Activated B cell treated with CpG ODN at 0.5 μM for 24 hours (primary cell): Measurements from ENCODE around the gene EXOSC2. TPM values are rescaled to one million over a fixed set of nuclear protein-coding genes. Genes with fewer than 3 reads are reported as not detected.
A peak's percentile ranks its signal among the peaks of the same experiment; 100 is the strongest.

Source experiments
- ATAC-seq: fragments of 200-7000 bp; cut with Tn5 transposase; one replicate; pipeline ENCODE4 v1.10.0; 2021; ENCODE audit warnings: low read depth, mild to moderate bottlenecking, moderate library complexity
- CTCF ChIA-PET: fragments of 350-600 bp; sonication (Branson Sonifier 250); formaldehyde crosslinking; loops from one replicate; lab custom pipeline; 2021; ENCODE audit warnings: antibody characterized with exemption; lab: Charles Lee
- POLR2A ChIA-PET: fragments of 350-600 bp; sonication (Branson Sonifier 250); formaldehyde crosslinking; loops from one replicate; lab custom pipeline; 2021; ENCODE audit warnings: antibody characterized with exemption; lab: Charles Lee
- DNase-seq: peaks from one replicate; pipeline ENCODE4 v3.0.0; 2022
- H3K27ac Mint-ChIP-seq: one replicate; pipeline ENCODE4 v1.8.0; 2020; ENCODE audit warnings: mixed read lengths
- H3K27me3 Mint-ChIP-seq: one replicate; pipeline ENCODE4 v1.8.0; 2021; ENCODE audit warnings: mixed read lengths
- H3K36me3 Mint-ChIP-seq: one replicate; pipeline ENCODE4 v1.8.0; 2021; ENCODE audit warnings: low read depth, mixed read lengths
- H3K4me1 Mint-ChIP-seq: one replicate; pipeline ENCODE4 v1.8.0; 2021; ENCODE audit warnings: mixed read lengths
- H3K4me3 Mint-ChIP-seq: one replicate; pipeline ENCODE4 v1.8.0; 2020; ENCODE audit warnings: mild to moderate bottlenecking, mixed read lengths
- H3K9me3 Mint-ChIP-seq: one replicate; pipeline ENCODE4 v1.8.0; 2020; ENCODE audit warnings: mixed read lengths
- intact Hi-C: fragments of 100-400 bp; cut with micrococcal nuclease; formaldehyde crosslinking; loops from one replicate; pipeline ENCODE4 v1.15.1; 2024
- total RNA-seq: library from RNA; stranded (reverse); gene quantifications from 2 replicates; pipeline ENCODE4 v1.2.3, GENCODE V29; 2022
- TF ChIP-seq, protein P1 (sequence below): fragments of 200-600 bp; IDR thresholded peaks from one replicate; pipeline ENCODE4 v1.8.0; 2022; ENCODE audit warnings: antibody characterized with exemption, mild to moderate bottlenecking

EXOSC2 gene
- total RNA-seq, 1 donor from 2014 or later: 54.8 TPM

DNA sequence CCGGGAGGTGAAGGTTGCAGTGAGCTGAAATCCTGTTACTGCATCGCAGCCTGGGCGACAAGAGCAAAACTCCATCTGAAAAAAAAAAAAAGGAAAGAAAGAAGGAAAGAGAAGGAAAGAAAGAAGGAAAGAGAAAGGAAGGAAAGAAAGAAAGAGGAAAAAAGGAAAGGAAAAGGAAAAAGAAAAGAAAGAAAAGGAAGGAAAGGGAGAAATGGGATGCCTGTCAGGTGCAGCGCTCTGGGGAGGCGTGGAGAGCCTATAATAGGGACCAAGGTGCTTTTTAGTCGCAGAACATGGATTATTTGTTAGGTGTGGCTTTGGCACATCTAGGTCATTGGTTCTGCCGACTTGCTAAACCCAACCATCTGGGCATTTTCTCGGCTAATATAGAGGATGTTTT, 17.9 kb downstream of the EXOSC2 start:
- H3K9me3 Mint-ChIP-seq: no peaks in the 10 kb centered on the region
- ChIA-PET POLR2A (interaction anchor here (1.0 kb wide), 1 partner anchor 16 kb away, joined by 6 read pairs; no protein-coding TSS in a partner anchor), CTCF (interaction anchor here (1.0 kb wide), 1 partner anchor 11 kb away, joined by 5 read pairs; no protein-coding TSS in a partner anchor)
- H3K4me3 Mint-ChIP-seq: peak overlapping the region; percentile 38
- TF ChIP-seq, protein P1, sequence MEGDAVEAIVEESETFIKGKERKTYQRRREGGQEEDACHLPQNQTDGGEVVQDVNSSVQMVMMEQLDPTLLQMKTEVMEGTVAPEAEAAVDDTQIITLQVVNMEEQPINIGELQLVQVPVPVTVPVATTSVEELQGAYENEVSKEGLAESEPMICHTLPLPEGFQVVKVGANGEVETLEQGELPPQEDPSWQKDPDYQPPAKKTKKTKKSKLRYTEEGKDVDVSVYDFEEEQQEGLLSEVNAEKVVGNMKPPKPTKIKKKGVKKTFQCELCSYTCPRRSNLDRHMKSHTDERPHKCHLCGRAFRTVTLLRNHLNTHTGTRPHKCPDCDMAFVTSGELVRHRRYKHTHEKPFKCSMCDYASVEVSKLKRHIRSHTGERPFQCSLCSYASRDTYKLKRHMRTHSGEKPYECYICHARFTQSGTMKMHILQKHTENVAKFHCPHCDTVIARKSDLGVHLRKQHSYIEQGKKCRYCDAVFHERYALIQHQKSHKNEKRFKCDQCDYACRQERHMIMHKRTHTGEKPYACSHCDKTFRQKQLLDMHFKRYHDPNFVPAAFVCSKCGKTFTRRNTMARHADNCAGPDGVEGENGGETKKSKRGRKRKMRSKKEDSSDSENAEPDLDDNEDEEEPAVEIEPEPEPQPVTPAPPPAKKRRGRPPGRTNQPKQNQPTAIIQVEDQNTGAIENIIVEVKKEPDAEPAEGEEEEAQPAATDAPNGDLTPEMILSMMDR: no peak
- no peak overlapping the region for H3K27ac Mint-ChIP-seq
- peaks cover 34% of the 10 kb centered on the region for H3K4me1 Mint-ChIP-seq
- ATAC-seq (no peak), DNase-seq (no peak)
- intact Hi-C loops: no loop called here
- H3K36me3 Mint-ChIP-seq: peaks cover 5% of the 10 kb centered on the region
- no peaks in the 10 kb centered on the region for H3K27me3 Mint-ChIP-seq

DNA sequence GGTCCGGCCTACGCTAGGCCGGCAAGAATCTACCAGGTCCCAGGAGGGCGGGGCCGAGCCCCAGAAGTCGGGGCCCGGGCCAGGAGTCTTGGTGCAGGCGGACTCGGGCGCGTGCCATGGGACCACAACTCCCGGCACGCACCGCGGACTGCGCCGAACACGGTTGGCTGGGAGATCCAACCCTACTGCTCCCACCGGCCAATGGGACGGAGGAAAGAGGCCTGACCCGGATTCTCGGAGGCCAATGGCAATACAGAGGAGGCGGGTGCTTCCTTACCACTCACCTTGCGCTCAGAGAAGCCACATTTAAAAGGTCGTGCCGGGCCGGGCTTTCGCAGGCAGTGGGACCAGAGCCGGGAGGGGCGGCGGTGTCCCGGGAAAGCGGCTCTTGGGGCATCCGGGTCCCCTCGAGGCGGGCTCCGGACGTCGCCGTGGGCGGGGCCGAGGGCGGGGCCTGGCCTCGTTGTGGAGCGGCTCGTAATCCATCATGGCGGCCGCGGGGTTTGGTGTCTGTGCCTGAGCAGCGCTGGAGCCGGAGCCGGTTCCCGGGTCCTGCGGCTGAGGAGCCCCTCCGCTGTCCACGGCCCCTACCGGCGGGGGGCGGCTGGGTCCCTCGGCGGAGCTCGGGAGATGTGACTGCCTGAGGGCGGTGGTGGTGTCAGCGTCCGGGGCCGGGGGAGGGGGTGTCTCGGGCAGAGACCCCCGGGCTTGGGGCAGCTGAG, 19.1 kb downstream of the EXOSC2 start:
- Mint-ChIP-seq H3K4me1 (peaks cover 34% of the 10 kb centered on the region), H3K9me3 (no peaks in the 10 kb centered on the region), H3K27ac (peak overlapping the region; percentile 88), H3K27me3 (no peaks in the 10 kb centered on the region), H3K36me3 (peaks cover 3% of the 10 kb centered on the region), H3K4me3 (peak overlapping the region; percentile 90)
- ATAC-seq (peak; percentile 97), DNase-seq (peak; percentile 92)
- CTCF ChIA-PET: interaction anchor here (1.0 to 2.7 kb wide), 3 partner anchors 11 to 157 kb away, joined by 3 to 8 read pairs (median 3); no protein-coding TSS in a partner anchor
- intact Hi-C loops: loop anchor here (1.0 kb wide), 3 partner anchors 19 to 413 kb away; partner anchors contain the start of genes EXOSC2 and NUP214
- TF ChIP-seq, protein P1: no peak
- POLR2A ChIA-PET: interaction anchor here (0.5 to 1.7 kb wide), 4 partner anchors 19 to 722 kb away, joined by 3 to 9 read pairs (median 6); partner anchors contain the start of gene EXOSC2

DNA sequence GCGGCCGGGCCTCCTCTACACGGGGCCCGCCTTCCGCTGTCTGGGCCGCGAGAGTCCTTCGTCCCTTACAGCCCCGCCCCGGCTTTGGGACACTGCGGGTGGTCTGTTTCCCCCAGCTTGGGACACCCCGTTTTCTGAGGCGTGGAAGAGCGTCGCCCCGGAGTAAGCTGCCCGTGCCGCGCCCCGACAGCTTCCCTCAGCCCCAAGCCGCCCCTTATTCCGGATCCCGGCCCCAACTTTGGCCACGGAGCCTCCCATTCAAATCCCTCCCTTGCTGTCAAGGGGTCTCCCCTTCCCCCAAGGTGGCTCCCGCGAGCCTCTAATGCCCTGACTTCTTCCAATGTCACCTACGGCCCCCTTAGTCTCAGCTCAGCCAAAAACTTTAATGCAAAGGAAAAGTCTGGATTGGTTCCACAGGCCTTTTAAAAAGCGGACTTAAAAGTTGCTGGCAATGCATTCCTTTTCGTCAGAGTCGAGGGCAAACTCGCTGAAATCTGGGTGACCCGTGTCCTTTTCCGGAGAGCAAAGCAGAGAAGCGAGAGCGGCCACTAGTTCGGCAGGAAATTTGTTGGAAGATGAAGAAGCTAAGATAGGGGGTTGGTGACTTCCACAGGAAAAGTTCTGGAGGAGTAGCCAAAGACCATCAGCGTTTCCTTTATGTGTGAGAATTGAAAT, 19.8 kb downstream of the EXOSC2 start:
- intact Hi-C loops: no loop called here
- ChIA-PET CTCF (interaction anchor here (1.0 to 2.7 kb wide), 3 partner anchors 12 to 156 kb away, joined by 3 to 8 read pairs (median 3); no protein-coding TSS in a partner anchor), POLR2A (interaction anchor here (0.5 to 1.7 kb wide), 5 partner anchors 15 to 722 kb away, joined by 3 to 9 read pairs (median 4); partner anchors contain the start of gene EXOSC2)
- TF ChIP-seq, protein P1: no peak
- peak overlapping the region; percentile 74 for H3K27ac Mint-ChIP-seq
- ATAC-seq (no peak), DNase-seq (no peak)
- peaks cover 34% of the 10 kb centered on the region for H3K4me1 Mint-ChIP-seq
- H3K36me3 Mint-ChIP-seq: peaks cover 3% of the 10 kb centered on the region
- H3K27me3 Mint-ChIP-seq: no peaks in the 10 kb centered on the region
- no peaks in the 10 kb centered on the region for H3K9me3 Mint-ChIP-seq
- H3K4me3 Mint-ChIP-seq: peak overlapping the region; percentile 90

DNA sequence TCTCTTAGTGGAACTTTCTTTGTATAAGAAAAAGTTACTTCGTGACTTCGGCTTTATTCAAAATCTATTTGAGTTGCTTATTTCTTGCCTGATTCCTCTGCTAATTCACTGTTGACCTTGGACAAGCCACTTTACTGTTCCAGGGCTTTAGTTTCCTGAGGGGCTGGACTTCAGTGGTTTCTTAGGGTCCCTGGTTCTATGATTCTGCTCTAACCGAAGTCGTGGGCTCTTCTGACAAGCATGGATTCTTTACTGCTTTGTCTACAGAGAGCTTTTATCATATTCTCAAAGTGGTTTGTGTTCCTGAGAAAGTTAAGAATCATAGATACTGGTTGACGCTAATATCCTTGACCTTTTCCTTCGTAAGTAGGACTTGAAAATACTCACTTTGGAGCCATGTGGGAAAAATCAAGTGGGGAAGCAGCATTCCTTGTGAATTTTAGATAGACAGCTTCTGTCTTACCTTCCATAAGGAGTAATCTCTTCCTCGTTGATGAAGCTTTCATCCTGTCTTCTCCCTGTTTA, 21.1 kb downstream of the EXOSC2 start:
- intact Hi-C loops: no loop called here
- DNase-seq (no peak), ATAC-seq (no peak)
- TF ChIP-seq, protein P1: no peak
- Mint-ChIP-seq H3K4me3 (peak overlapping the region; percentile 90), H3K36me3 (peaks cover 7% of the 10 kb centered on the region), H3K9me3 (no peaks in the 10 kb centered on the region), H3K4me1 (peaks cover 34% of the 10 kb centered on the region), H3K27me3 (no peaks in the 10 kb centered on the region), H3K27ac (no peak overlapping the region)
- CTCF ChIA-PET: interaction anchor here (0.7 to 2.7 kb wide), 7 partner anchors 8 to 155 kb away, joined by 3 to 8 read pairs (median 4); no protein-coding TSS in a partner anchor
- POLR2A ChIA-PET: interaction anchor here (0.6 kb wide), 1 partner anchor 127 kb away, joined by 4 read pairs; no protein-coding TSS in a partner anchor
